Left hindlimb (tissue), 1 donor: ENCODE data around the gene FHAD1.
"Not testable (repeated sequence)": the region's sequence is repeated elsewhere in the genome, so short reads cannot be mapped to it uniquely, and the experiment has no call there.

Experiments
- DNase-seq: peaks from one replicate; pipeline ENCODE4 v3.0.0-alpha.2; 2018

FHAD1 gene

DNA sequence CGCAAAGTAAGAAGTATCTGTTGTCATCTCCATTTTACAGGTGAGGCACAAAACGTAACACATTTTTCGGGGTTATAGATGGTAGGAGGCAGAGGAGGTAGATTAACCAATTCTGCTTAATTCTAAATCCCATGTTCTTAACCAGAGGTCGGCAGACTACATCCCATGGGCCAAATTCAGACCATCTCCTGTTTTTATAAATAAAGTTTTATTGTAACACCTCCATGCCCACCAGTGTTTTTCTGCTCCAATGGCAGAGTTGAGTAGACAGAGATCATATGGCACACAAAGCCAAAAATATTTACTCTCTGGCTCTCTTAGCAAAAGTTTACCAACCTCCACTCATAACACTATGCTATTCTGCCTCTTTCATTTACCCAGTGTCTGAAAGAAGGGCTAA is 30.9 kb downstream of the FHAD1 start:
- no peak for DNase-seq

DNA sequence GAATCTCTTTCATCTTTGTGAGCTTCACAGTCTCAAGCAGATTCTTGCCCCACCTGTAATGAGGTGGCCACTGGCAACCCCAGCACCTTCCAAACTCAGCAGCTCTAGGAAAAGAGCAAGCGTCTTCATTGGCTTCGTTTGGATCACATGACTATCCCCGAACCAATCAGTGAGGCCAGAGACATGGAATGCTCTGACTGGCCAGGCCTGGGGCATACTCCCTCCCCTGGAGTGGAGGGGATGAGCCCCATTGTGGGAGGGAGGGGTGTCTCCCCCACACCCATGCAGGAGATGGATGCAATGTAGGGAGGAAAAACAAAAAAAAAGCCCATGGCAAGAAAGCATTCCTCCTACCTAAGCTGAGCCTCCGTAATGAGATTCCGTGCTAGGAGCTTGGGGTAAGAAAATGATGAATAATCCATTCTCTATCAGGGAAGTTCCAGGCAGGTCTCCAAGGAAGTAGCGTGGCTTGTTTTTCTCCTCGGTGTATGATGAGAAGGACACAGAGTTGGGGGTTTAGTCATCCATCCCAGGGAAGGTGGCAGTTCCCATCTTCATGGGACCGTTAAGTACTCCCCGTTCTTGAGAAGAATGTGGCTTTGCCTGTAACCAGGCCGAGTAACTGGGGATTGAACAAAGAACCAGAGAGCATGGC is 32.7 kb downstream of the FHAD1 start:
- no peak for DNase-seq

DNA sequence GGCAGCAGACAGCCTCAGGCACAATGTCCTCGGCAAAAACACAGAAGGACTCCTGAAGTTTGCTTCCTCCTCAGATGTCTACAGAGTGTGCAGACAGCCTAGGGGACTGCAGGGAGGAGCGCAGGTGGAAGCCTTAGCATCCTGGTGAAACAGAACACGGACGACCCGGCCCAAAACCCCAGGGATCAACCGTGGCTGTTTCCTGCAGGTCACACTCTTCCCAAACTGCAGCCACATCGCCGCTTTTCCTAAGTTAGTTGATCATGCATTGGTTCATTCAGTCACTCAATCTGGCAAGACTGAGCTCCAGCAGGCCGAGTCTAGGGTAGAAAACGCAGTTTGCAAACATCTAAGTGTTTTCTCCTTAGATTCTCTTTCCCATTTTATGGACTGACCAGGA is 33.4 kb downstream of the FHAD1 start:
- DNase-seq: no peak

DNA sequence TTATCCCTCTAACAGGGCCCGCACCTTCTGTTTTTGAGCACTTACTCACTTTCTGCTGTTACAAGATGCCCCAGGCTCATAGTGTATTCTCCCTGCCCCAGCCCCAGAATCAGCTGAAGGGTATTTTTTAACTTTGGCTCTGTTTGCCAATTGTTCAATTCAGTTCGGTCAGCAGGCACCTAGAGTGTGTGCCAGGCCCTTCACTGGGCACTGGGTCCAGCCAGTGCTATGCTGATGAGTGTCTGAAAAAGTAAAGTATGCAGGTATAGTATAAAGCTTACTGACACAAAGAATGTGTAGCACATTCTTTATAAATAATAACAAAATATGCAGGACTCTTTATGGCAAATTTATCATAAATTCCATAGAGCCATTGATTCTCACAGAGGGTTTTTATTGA is 35.0 kb downstream of the FHAD1 start:
- DNase-seq: no peak

DNA sequence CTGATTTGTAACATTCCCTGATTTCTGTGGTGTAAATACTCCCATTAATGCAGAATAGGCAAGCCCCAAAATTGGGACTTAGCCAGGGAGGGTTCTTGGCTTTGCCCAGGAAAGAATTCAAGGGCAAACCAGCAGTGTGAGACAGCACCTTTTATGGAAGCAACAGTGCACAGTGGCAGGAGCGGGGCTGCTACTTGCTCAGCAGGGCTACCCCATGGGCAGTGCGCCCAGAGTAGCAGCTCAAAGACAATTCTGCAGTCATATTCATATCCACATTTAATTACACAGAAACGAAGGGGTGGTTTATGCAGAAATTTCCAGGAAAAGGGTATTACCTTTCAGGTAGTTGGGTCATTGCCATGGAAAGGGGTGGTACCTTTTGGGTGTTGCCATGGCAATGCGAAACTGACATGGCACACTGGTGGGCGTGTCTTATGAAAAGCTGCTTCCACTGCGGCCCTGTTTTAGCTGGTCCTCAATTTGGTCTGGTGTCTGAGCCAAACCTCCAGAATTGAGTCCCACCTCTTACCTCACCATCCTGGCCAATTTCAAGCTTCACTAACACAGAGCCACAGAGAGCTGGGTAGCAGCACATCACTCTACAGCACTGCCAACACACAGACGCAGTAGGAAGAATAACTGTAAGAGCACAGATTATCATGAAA is 35.9 kb downstream of the FHAD1 start:
- DNase-seq: peak; percentile 68

DNA sequence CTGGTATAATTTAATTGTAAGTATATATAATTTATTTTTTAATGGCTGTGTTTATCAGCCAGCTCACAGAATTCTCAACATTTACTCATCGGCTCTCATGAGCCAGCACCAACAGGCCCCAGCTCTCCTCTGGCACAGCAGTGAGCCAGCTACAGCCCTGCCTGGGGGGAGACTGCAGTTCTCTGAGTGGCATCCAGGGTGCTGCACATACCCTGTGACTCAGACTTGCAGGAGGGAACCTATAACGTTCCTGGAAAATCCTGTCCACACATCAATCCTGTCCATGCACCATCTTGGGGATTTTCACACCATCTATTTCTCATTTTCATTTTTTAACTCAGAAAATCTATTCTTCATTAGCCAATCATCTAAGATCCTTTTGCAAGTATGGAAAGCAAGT is 36.5 kb downstream of the FHAD1 start:
- no peak for DNase-seq

DNA sequence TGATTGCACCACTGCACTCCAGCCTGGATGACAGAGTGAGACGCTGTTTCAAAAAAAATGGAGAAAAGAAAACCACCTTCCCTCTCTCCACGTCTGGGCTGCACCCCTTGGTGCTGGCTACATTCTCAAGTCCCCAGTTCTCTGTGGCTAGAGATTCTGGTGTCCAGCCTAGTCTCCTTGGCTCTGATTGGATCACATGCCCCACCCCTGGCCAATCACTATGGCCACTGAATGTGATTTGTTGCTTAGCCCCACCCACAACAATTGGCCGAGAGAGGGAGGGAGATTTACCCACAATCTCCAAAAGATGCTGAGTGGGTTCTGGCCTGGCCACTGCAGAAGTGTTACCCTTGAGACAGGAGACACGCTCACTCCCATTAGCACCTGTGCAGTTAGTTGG is 39.4 kb downstream of the FHAD1 start:
- no peak for DNase-seq

DNA sequence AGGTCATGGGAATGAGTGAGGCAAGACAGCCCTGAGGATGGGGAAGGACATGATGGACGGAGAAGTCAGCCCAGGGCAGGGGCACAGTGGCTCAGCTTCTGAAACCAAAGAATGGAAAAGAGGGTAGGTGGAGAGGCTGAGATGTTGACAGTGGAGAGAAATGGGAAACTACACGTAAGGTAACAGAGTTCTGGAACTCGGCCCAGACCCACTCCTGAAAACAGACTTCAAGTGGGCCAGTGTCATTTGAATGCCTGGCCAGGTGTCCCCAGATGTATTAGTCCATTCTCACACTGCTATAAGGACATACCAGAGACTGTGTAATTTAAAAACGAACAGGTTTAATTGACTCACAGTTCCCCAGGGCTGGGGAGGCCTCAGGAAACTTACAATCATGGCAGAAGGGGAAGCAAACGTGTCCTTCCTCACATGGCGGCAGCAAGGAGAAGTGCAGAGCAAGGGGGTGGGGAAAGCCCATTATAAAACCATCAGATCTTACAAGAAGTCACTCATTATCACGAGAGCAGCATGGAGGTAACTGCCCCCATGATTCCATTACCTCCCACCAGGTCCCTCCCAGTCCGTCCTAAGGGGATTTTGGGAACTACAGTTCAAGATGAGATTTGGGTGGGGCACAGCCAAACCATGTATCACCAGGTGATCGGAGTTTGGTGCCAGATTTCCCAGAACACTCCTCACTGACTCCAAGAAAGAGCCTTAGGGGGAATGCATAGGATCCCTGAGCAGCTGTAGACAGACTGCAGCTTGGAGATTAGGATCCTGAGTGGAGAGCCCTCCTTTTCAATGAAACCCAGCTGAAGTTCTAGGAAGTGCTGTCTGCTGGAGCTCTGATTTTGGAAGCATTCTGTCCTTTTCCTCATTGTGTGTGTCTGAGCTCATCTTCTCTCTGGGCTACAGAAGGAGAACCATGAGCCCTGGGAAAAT is 40.3 kb downstream of the FHAD1 start:
- no peak for DNase-seq

DNA sequence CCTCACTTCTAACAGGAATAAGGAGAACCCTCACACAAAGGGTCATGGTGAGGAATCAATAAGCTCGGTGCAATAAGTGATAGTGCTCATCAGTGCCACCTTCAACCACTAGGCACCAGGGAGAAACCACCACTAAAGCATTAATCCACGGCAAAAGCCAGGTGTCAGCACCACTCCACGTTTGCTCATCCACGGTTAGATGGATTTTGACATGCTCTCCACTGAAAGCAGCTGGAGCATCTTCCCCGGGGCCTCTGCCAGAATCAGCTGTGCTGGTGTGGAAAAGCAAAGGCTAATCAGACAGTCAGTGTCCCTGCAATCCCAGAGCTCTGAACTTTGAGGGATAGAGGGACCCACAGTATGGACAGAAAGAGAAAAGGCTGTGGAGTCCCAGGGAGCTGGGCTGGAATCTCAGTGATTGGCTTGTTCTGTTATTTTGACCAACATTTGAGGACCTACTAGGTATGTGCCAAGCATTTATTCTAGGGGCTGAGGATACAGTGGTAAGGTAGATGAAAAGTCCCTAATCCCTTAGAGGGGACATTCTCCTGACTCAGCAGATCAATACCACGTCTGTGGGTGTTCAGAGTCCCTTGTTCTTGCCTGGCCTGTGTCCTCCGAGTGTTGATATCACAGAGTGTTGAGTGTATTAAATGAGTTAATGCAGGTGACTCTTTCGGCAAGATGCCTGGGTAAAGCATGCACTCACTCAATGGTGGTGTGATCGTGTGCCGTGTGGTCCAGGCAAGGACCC is 41.3 kb downstream of the FHAD1 start:
- no peak for DNase-seq

DNA sequence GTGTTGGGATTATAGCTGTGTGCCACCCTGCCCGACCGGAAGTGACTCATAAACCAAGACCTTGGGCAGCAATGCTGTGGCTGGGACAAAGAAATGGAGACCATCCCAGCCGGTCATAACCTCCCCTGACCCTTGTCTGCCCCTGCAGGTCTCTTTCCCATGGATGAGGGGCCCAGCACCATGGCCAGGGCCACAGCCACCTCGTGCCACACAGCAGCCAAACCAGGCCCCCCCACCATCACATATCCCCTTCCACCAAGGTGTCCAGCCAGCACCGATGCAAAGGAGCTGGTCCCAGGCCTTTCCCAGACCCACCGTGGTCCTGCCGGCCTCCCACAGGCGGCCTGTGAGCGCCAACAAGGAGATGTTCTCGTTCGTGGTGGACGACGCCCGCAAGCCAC is 42.2 kb downstream of the FHAD1 start:
- no peak for DNase-seq

DNA sequence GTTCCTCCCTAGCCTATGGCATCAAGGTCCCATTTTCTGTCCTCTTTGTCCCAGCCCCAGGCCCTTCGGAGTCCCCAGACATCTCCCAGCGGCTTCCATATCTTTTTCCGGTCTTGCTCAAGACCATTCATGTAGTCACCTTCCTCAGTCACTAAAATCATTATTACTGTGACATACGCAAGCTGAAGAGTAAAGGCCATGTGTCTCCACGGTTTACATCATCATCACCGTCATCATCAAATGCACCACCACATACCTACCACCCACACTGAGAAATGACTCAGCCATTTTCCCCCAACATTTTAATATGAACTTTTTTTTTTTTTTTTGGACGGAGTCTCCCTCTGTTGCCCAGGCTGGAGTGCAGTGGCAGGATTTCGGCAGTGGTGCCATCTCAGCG is 43.4 kb downstream of the FHAD1 start:
- no peak for DNase-seq

DNA sequence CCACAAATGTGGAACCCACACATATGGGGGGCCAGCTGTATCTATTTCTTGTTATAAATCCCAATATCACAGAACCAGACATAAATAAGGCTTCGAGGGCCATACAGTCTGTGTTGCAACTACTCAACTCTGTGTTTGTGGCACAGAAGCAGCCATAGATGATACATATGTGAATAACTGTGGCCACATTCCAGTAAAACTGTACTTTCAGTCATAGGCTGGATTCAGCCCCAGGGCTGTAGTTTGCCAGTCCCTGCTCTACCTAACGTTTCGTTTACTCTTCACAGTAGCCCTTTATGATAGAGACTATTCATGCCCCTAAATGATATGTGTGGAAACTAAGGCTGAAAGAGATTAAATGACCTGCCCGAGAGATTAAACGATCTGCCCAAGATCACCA is 48.7 kb downstream of the FHAD1 start:
- no peak for DNase-seq

DNA sequence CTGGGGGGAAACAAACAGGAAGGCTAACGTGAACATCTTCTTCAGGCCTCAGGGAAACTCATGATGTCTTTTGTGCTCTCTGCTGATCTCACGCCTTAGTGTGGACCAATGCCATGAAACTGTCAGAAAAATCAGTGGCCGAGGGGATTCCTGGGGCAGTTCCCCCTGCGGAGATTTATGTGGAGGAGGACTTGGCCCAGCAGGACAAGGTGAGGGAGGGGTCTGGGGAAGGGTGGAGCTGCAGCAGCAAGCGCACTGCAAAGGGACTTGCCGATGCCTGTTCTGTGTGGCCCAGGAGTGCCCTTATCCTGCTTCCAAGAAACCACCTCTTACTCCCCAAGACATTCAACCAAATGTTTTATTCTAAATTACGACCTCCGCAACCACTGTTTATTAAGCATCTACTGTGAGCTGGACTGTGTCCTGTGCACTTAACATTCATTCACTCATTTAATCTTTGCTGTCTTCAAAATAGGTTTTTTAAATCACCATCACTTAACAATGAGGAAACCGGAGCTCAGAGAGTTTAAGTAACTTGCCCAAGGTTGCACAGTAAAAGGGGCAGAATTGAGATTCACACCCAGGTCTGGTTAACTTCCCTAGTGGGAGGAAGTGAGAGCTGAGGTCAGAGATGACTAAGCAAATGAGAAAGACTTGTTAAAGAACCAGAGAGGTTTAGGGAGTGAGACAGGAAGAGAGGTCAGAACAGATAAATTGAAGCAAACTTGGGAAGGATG is 49.7 kb downstream of the FHAD1 start:
- DNase-seq: no peak

DNA sequence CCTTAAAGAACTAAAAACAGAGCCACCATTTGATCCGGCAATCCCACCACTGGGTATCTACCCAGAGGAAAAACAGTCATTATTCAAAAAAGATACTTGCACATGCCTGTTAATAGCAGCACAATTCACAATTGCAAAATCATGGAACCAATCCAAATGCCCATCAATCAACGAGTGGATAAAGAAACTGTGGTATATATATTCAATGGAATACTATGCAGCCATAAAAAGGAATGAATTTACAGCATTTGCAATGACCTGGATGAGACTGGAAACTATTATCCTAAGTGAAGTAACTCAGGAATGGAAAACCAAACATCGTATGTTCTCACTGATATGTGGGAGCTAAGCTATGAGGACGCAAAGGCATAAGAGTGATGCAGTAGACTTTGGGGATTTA is 51.0 kb downstream of the FHAD1 start:
- DNase-seq: not testable (repeated sequence)

DNA sequence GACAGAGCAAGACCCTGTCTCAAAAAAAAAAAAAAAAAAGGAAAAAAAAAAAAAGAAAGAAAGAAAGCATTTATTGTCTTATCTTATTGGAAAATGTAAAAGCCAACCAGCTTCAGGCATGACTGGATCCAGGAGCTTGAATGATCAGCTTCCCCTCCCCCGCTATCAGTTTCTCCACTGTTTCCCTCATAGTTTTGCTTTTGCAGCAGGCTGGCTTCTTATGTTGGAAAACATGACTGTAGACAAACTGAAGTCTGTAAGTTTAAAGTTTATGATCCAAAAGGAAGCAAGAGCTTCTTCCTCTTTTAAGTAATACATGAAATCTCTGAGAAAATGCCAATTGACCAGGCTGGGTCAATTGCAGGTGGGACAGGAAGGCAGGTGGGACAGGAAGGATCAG is 52.2 kb downstream of the FHAD1 start:
- DNase-seq: no peak

DNA sequence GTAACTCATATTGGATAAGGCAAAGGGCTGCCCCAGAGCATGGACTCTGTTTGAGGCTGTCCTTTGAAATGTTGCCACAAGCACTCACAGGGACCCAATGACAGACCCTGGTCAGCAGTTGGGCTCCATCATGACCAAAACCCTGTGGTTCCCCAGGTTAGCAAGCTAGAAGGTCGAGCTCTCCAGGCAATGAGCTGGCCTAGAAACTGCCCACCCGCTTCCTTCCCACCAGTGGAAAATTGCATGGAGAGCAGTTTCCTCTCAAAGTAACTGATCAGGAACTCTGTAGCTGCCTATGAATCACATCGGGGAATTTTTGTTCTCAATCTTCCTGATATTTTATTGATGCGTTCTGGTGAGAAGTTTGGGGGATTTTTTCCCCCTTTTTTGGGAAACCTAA is 52.8 kb downstream of the FHAD1 start:
- DNase-seq: no peak

DNA sequence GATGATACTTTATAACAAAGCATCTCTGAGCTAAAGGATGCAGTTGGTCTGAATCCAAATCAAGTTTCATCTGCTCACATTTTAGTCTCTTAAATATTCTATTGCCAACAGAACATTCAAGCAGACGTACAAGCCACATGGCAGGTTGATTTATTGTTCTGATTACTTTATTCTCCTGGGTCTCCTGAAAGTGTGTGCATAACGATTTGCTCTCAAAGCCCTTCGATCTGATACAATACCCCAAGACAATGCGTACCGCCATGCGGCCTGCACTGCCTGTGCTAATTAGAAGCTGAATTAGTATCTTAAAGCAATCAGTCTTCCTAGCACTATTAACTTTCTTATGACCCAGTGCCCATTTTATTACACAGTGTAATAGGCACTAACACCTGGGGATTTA is 56.9 kb downstream of the FHAD1 start:
- no peak for DNase-seq

DNA sequence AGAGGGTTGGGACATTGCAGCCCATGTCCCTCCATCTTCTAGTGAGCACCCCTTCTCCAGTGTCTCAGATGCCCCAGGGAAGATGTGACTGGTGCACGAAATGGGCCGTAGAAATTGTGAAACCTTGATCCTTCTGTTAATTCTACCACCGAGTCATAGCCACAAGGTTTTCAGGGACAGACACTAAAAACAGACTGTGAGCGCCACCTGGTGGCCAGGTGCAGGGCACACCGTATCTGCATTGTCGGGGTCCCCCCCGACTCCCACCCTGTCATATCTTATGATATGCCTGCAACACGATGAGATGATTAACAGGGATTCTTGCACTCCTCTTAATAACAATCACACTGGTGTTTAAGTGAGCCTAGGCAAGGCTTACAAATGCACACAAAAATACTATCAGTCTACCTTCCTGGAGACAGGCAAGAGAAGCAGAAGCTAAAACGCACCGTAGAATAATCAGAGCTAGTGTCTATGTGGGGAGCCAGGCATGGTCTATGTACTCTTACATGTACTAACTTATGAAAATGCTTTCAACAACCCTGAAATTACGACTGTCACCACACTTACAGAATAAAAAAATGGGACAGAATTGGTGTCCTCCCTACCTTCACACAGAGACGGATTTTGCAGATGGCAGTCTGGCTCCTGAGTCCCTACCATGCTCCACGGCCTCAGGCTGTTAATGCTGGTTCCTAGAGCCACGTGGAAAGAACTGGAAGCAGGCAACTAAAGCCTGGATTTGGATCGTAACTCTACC is 57.9 kb downstream of the FHAD1 start:
- peak; percentile 58 for DNase-seq

DNA sequence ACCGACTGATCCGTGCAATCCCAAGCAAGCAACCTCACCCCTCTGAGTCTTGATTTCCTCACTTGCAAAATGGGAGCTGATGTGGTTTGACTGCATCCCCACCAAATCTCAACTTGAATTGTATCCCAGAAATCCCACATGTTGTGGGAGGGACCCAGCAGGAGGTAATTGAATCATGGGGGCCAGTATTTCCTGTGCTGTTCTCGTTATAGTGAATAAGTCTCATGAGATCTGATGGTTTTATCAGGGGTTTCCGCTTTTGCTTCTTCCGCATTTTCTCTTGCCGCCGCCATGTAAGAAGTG is 58.4 kb downstream of the FHAD1 start:
- no peak for DNase-seq

DNA sequence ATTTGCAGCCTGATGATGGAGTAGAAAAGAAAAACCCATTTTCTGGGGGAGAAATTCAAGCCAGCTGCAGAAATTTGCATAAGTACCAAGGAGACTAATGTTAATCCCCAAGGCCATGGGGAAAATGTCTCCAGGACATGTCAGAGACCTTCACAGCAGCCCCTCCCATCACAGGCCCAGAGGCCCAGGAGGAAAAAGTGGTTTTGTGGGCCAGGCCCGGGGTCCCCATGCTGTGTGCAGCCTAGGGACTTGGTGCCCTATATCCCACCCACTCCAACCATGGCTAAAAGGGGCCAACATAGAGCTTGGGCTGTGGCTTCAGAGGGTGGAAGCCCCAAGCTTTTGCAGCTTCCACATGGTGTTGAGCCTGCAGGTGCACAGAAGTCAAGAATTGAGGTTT is 59.3 kb downstream of the FHAD1 start:
- DNase-seq: not testable (repeated sequence)

DNA sequence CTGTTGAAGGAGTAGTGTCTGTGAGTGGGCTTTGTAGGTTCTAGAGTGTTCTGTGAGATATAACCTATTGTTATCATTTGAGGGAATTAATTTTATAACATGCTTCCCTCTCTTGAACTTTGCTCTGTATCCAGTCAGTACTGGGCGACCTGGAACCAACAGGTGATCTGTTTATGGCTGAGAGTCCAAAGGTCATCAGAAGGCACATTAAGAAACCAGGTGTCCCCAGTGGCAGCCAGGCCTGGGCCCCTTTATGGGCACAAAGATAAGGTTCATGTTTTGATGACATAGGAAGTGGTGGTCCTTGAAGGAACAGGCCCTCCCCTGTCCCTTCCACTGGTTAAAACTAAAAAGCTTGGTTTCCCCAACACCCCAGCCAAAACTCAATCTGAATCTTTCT is 61.1 kb downstream of the FHAD1 start:
- no peak for DNase-seq

DNA sequence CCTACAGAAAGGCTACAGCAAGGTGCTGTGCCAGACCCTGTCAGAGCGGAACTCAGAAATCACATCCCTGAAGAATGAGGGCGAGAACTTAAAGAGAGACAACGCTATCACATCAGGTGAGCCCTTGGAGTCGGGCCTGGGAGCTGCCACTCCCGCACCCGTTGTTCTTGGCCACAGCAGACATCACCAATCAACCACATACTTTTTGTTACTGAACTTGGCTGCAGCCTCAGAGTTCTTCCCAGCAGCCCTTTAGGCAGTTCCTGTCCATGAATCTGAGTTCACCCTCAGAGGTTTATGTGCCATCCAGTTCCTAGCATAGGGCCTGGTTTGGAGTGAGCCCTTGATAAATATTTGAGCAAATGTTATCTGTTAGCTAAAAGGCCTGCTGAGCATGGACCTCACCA is 61.6 kb downstream of the FHAD1 start:
- no peak for DNase-seq
